Measurements from ENCODE around the gene PPP1CA. TPM values are rescaled to one million over a fixed set of nuclear protein-coding genes. Genes with fewer than 3 reads are reported as not detected.

Gene PPP1CA
- total RNA-seq, 2 experiments from 2014 or later, result 261 to 267 TPM

DNA sequence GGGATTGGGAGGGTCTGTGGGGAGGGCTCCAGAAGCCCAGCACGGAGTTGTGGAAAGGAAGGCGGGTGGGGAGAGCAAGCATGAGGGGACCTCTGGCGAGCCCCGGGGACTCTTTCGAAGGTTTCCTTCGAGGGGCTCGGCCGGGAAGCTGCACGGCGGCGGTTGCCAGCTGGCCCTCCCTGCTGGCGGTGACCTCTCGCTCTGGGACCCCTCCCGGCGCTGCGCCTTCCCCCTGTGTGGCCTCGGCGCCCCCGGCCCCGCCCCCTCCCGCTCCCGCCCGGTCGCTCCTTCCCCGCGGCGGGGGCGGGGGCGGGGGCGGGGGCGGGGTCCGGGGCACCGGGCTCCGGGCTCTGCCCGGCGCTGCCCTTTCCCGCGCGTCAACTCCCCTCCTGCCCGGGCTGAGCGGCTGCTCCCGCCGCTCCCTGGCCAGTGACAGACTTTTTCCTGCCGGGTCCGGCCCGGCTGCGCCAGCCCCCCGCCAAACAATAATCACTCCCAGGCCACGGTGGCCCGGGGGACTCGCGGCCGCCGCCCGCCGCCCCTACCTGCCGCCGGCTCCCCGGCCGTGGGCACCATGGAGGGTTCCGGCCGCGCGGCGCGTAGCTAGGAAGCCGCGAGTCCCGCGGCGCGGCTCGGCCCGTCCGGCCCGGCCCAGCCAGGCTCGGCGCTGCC, 29.2 kb downstream of the PPP1CA start:
- POLR2A ChIA-PET, result interaction anchor here (1.4 to 1.5 kb wide), 2 partner anchors 20 to 27 kb away, joined by 3 to 4 read pairs; no protein-coding TSS in a partner anchor
- Mint-ChIP-seq H3K9me3 (no peaks in the 10 kb centered on the region), H3K4me1 (ENCODE audit: low read depth) (peaks cover 52% of the 10 kb centered on the region), H3K4me3 (no peak overlapping the region), H3K27me3 (peaks cover 10% of the 10 kb centered on the region), H3K27ac (no peak overlapping the region), H3K36me3 (no peaks in the 10 kb centered on the region)
- intact Hi-C loops (cut with micrococcal nuclease), result loop anchor here (2.0 kb wide), 1 partner anchor 16 kb away; no protein-coding TSS in a partner anchor
- CTCF ChIA-PET, result interaction anchor here (1.0 to 21.4 kb wide), 6 partner anchors 11 to 66 kb away, joined by 3 to 995 read pairs (median 4); partner anchors contain the start of genes POLD4, PTPRCAP and RAD9A
- DNase-seq, result no peak

DNA sequence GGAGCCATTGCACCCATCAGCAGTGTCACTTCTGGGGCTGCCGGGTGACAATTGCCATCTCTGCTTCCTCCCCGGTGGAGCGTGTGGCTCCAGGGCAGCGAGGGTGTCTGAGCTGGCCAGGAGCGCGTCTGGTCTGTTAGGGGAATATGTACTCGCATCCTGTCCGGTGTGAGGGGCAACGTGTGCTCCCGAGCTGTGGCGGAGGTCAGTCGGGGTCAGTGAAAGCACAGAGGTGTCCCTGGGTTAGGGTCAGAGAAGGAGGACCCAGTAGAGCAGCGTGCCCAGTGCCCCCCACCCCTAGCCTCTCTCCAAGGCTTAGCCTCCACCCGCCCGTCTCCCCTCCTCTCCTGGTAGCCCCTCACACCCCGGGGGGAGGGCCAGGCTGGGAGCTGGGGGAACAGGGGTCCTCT, 29.7 kb downstream of the PPP1CA start:
- Mint-ChIP-seq H3K36me3 (no peaks in the 10 kb centered on the region), H3K9me3 (no peaks in the 10 kb centered on the region), H3K27ac (peak overlapping the region; percentile 38), H3K27me3 (peaks cover 10% of the 10 kb centered on the region), H3K4me1 (ENCODE audit: low read depth) (peaks cover 52% of the 10 kb centered on the region), H3K4me3 (peak overlapping the region; percentile 64)
- CTCF ChIA-PET, result interaction anchor here (1.0 to 21.4 kb wide), 4 partner anchors 12 to 67 kb away, joined by 3 to 995 read pairs (median 54); partner anchors contain the start of genes POLD4 and RAD9A
- intact Hi-C loops (cut with micrococcal nuclease), result loop anchor here (2.0 kb wide), 1 partner anchor 15 kb away; no protein-coding TSS in a partner anchor
- DNase-seq, result peak; percentile 26
- POLR2A ChIA-PET, result interaction anchor here (1.4 to 1.5 kb wide), 2 partner anchors 19 to 27 kb away, joined by 3 to 4 read pairs; no protein-coding TSS in a partner anchor

DNA sequence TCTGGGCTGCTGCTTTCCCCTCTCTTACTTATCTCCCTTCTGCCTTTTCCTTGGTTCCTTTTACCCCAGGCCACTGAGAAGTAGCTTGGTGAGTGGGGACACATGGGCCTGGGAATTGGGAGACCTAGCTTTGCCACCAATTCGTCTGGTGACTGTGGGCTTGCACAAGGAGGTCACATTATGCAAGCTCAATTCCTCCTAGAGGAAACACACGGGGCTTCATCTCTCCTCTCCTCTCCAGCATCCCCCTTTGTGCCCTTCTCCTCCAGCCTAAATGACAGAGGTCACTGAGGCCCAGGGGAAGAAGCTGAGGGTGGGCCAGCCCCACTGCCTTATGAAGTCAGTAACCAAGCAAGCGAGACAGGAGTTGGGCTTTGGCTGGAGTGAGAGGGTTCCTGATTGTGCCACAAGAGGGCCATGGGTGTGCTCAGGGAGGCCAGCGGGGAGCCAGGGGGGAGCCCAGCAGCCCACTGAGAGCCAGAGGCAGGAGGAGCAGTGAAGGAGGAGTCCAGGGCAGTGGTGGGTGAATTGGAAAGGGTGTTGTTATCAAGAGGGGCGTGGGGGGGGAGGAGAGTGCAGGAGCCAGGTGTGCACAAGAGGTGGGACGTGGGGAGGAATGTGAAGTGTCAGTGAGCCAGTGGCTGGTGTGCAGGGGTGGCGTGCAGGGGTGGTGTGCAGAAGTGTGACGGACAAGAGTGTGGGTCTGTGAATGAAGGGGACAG, 30.3 kb downstream of the PPP1CA start:
- intact Hi-C loops (cut with micrococcal nuclease), result no loop called here
- peak; percentile 43 for DNase-seq
- Mint-ChIP-seq H3K4me1 (ENCODE audit: low read depth) (peaks cover 52% of the 10 kb centered on the region), H3K9me3 (no peaks in the 10 kb centered on the region), H3K27me3 (peaks cover 10% of the 10 kb centered on the region), H3K4me3 (peak overlapping the region; percentile 64), H3K36me3 (no peaks in the 10 kb centered on the region), H3K27ac (peak overlapping the region; percentile 38)
- ChIA-PET POLR2A (interaction anchor here (0.7 to 1.4 kb wide), 3 partner anchors 11 to 21 kb away, joined by 3 to 4 read pairs (median 3); partner anchors contain the start of genes POLD4 and RAD9A), CTCF (interaction anchor here (1.0 to 21.4 kb wide), 7 partner anchors 13 to 108 kb away, joined by 3 to 995 read pairs (median 16); partner anchors contain the start of genes POLD4 and RAD9A)

DNA sequence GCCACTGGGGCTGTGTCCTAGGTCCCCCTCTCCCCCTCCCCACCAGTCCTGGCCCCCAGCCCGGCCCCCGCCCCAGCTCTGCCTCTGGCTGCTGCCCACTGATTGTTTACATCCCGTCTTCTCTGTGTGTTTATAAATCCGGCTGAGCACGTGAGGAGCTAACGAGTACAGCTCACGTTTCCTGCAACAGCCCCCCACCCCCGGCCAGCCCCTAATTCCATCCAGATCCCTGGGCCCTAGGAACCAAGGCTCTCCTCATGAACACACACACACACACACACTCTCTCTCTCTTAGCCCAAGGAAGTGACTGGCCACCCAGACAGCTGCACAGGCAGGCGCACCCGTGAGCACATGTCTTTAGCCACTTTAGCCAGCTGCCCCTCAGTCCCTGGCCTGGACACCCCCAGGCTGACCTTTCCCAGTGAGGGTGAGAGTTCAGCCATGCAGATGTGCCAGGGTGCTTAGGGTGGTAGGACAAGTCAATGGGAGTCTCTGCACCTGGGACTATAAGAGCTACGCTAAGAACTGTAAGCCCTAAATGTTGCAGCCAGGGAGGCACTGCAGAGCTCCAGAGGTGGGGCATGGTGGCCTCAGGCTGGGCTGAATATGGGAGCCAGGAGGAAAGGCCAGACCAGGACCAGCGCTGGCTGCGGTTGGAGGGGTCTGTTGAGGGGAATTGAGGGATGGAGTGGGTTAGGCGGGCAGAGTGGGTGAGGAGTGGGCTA, 31.1 kb downstream of the PPP1CA start:
- H3K9me3 Mint-ChIP-seq, result no peaks in the 10 kb centered on the region
- ChIA-PET POLR2A (interaction anchor here (0.7 to 1.4 kb wide), 5 partner anchors 11 to 21 kb away, joined by 3 to 4 read pairs (median 3); partner anchors contain the start of genes POLD4 and RAD9A), CTCF (interaction anchor here (0.5 to 21.4 kb wide), 8 partner anchors 13 to 107 kb away, joined by 3 to 995 read pairs (median 10); partner anchors contain the start of genes POLD4 and RAD9A)
- intact Hi-C loops (cut with micrococcal nuclease), result no loop called here
- H3K4me1 Mint-ChIP-seq (ENCODE audit: low read depth), result peaks cover 57% of the 10 kb centered on the region
- no peaks in the 10 kb centered on the region for H3K36me3 Mint-ChIP-seq
- no peak for DNase-seq
- H3K4me3 Mint-ChIP-seq, result no peak overlapping the region
- peaks cover 8% of the 10 kb centered on the region for H3K27me3 Mint-ChIP-seq
- H3K27ac Mint-ChIP-seq, result no peak overlapping the region

DNA sequence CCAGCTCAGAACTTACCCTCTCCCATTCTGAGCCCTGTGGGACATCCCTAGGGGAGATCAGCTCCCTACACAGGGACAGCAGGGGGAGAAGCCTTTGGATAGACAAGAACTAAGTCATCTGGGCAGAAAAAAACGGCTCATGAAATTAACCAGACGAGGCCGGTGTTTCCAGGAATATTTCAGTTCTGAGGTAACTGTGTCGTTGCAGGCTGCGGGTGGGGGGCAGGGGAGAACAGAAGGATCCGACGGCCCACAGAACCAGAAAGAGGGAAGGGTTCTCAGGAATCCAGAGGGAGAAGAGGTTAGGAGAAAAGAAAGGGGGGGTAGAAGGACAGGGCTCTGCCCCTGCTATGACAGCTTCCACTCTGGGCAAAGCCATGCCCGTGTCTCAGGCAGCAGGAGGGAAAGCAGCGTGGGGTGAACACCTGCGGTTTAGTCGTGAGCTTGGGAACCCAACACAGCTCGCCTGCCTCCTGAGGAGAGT, 31.8 kb downstream of the PPP1CA start:
- Mint-ChIP-seq H3K27ac (no peak overlapping the region), H3K27me3 (peaks cover 8% of the 10 kb centered on the region), H3K36me3 (no peaks in the 10 kb centered on the region), H3K4me3 (no peak overlapping the region), H3K9me3 (no peaks in the 10 kb centered on the region), H3K4me1 (ENCODE audit: low read depth) (peaks cover 60% of the 10 kb centered on the region)
- ChIA-PET POLR2A (interaction anchor here (0.7 to 1.4 kb wide), 3 partner anchors 17 to 22 kb away, joined by 3 to 4 read pairs (median 3); partner anchors contain the start of genes POLD4 and RAD9A), CTCF (interaction anchor here (1.0 to 21.4 kb wide), 7 partner anchors 13 to 106 kb away, joined by 3 to 995 read pairs (median 16); partner anchors contain the start of genes POLD4 and RAD9A)
- DNase-seq, result no peak
- intact Hi-C loops (cut with micrococcal nuclease), result no loop called here

DNA sequence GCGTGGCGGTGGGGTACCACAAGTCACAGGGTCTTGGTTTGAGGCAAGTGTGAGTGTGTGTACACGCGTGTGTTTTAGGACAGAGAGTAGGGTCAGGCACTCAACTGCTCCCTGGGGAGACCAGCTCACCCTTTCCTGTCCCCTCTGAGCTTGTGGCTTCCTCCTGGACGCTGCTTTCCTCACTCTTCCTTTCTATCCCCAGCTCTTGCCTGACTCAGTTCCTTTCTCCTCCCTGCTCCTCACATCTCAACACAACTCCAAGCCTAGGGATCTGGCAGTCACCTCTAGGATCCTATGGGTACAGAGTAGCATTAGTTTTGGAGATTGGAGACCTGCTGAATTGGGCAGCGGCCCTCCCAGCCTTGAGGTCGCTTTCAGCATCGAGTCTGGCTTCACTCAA, 32.4 kb downstream of the PPP1CA start:
- no peaks in the 10 kb centered on the region for H3K9me3 Mint-ChIP-seq
- no peak overlapping the region for H3K4me3 Mint-ChIP-seq
- CTCF ChIA-PET, result interaction anchor here (1.0 to 21.4 kb wide), 5 partner anchors 13 to 97 kb away, joined by 3 to 995 read pairs (median 18); partner anchors contain the start of genes POLD4 and RAD9A
- H3K27me3 Mint-ChIP-seq, result peaks cover 8% of the 10 kb centered on the region
- H3K36me3 Mint-ChIP-seq, result no peaks in the 10 kb centered on the region
- no peak overlapping the region for H3K27ac Mint-ChIP-seq
- DNase-seq, result no peak
- H3K4me1 Mint-ChIP-seq (ENCODE audit: low read depth), result peaks cover 60% of the 10 kb centered on the region
- POLR2A ChIA-PET, result no interaction called here
- intact Hi-C loops (cut with micrococcal nuclease), result no loop called here

DNA sequence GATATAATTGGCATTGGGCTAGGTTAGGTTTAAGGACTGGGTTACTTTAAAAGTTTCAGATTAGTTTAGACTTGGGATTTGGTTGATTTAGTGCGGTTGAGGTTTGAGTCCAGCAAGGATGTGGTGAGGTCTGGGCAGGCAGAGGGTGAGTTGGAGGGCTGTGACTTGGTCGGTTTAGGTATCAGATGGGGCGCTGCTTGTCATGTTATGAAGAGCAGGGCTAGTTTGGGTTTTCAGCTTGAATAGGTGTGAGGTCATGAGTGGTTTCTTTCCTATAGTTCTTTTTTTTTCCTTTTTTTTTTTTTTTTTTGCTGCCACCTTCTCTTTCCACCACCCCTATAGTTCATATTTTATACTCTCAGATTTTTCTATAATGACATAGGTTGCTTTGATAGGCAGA, 33.0 kb downstream of the PPP1CA start:
- DNase-seq, result peak; percentile 68
- CTCF ChIA-PET, result interaction anchor here (2.8 to 21.4 kb wide), 3 partner anchors 12 to 22 kb away, joined by 18 to 995 read pairs (median 106); partner anchors contain the start of gene POLD4
- Mint-ChIP-seq H3K4me1 (ENCODE audit: low read depth) (peaks cover 60% of the 10 kb centered on the region), H3K27me3 (peaks cover 4% of the 10 kb centered on the region), H3K36me3 (no peaks in the 10 kb centered on the region), H3K9me3 (no peaks in the 10 kb centered on the region), H3K4me3 (no peak overlapping the region), H3K27ac (peak overlapping the region; percentile 31)
- intact Hi-C loops (cut with micrococcal nuclease), result no loop called here
- POLR2A ChIA-PET, result no interaction called here

DNA sequence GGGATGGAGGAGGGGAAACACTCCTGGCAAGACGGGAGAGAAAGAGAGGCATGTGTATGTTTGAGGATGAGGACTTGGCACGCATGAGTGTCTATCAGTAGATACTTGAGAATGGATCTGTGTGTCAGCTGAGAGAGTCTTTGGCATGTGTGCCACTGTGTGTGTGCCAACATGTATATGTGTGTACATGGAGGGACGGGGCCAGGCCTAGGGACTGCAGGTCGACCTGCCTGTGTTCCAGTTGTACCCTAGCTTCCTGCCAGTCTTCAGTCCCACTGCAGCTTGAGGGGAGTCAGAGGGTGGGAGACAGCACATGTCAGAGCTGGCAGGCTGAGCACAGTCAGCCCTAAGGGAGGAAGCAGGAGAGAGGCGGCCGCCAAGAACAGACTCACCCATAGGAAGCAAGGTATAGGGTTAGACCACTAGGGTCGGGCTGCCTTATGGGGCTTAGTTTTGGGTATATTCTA, 33.9 kb downstream of the PPP1CA start:
- ChIA-PET CTCF (interaction anchor here (1.1 to 8.5 kb wide), 3 partner anchors 11 to 17 kb away, joined by 3 to 106 read pairs (median 15); no protein-coding TSS in a partner anchor), POLR2A (no interaction called here)
- no peaks in the 10 kb centered on the region for H3K36me3 Mint-ChIP-seq
- H3K27ac Mint-ChIP-seq, result no peak overlapping the region
- H3K9me3 Mint-ChIP-seq, result no peaks in the 10 kb centered on the region
- no peak for DNase-seq
- intact Hi-C loops (cut with micrococcal nuclease), result no loop called here
- H3K27me3 Mint-ChIP-seq, result peaks cover 4% of the 10 kb centered on the region
- peaks cover 61% of the 10 kb centered on the region for H3K4me1 Mint-ChIP-seq (ENCODE audit: low read depth)
- H3K4me3 Mint-ChIP-seq, result no peak overlapping the region

DNA sequence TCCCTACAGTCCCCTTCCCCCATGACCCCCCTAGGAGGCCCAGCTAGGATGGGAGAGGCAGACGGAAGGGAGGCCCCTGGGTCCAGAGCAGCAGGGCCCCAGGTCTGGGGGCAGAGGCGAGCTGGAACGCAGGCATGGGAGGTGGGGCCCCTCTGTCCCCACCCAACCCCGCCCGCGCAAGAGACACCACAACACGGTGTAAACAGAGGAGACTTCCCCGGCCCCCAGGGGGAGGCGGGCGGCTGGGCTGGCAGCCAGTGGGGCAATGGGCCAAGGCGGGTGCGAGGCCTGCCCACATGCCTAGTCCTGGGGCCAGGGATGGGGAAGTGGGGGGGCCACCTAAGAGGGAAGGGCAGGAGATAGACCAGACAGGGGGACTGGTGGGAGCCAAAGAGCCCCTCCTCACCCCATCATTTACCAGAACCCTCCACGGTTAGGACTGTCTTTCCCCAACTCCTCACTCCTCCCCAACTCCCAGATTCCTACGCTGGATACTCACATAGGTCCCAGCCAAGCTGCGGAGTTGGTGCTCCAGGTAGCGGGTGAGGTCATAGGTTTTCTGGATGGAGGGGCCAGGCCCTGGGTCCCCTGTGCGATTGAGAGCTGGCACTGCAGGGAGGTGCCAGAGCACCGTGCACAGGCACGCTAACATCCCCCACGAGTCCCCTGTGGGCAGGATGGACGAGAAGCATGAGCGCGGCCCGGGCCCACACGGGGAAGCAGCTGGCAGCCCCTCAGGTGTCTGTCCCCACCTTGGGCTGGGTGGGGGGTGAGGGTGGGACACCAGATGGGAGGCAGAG, 34.5 kb downstream of the PPP1CA start:
- H3K4me3 Mint-ChIP-seq, result no peak overlapping the region

DNA sequence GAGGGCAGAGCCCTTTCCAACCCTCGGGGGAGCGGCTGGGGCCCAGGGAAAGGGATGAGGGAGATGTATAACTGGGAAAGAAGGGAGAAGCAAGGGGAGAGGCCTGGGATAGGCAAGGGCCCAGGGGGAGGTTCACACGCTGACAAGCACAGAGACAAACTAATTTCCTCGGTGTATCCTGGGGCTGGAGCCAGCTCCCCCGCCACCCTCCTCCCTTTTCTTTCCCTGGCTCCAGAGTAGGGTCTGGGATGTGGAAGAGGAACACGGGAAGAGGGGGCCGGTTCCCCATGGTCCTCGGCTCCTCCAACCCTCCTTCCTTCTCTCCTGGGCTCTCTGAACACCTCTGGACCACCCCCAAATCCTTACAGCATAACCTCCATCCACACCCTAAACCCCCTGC, 35.1 kb downstream of the PPP1CA start:
- H3K36me3 Mint-ChIP-seq, result no peaks in the 10 kb centered on the region
- no peaks in the 10 kb centered on the region for H3K9me3 Mint-ChIP-seq
- ChIA-PET POLR2A (no interaction called here), CTCF (interaction anchor here (2.2 to 4.1 kb wide), 2 partner anchors 10 to 15 kb away, joined by 11 to 15 read pairs; no protein-coding TSS in a partner anchor)
- peaks cover 57% of the 10 kb centered on the region for H3K4me1 Mint-ChIP-seq (ENCODE audit: low read depth)
- DNase-seq, result no peak
- no peak overlapping the region for H3K27ac Mint-ChIP-seq
- intact Hi-C loops (cut with micrococcal nuclease), result no loop called here
- H3K27me3 Mint-ChIP-seq, result no peaks in the 10 kb centered on the region
- no peak overlapping the region for H3K4me3 Mint-ChIP-seq

More for the DNA sequence above, 34.5 kb downstream of the PPP1CA start:
- CTCF ChIA-PET, result interaction anchor here (1.1 to 8.5 kb wide), 3 partner anchors 10 to 17 kb away, joined by 3 to 106 read pairs (median 15); no protein-coding TSS in a partner anchor
- no peaks in the 10 kb centered on the region for H3K36me3 Mint-ChIP-seq
- DNase-seq, result no peak
- intact Hi-C loops (cut with micrococcal nuclease), result no loop called here
- POLR2A ChIA-PET, result no interaction called here
- no peak overlapping the region for H3K27ac Mint-ChIP-seq
- no peaks in the 10 kb centered on the region for H3K9me3 Mint-ChIP-seq
- H3K27me3 Mint-ChIP-seq, result peaks cover 4% of the 10 kb centered on the region
- peaks cover 61% of the 10 kb centered on the region for H3K4me1 Mint-ChIP-seq (ENCODE audit: low read depth)

Data from activated CD4-positive, alpha-beta memory T cell treated with anti-CD3 and anti-CD28 coated beads for 36 hours (primary cell).